HG03520 (cell line): Measurements from ENCODE around the gene FAM168A.
"Not testable (repeated sequence)": the region's sequence is repeated elsewhere in the genome, so short reads cannot be mapped to it uniquely, and the experiment has no call there.

ENCODE experiments used
- ATAC-seq: cut with Tn5 transposase; IDR thresholded peaks from one replicate; pipeline ENCODE4 v1.9.1; 2021; ENCODE audit warnings: mild to moderate bottlenecking, moderate library complexity; ENCODE audit not compliant: unreplicated experiment

The FAM168A gene

DNA sequence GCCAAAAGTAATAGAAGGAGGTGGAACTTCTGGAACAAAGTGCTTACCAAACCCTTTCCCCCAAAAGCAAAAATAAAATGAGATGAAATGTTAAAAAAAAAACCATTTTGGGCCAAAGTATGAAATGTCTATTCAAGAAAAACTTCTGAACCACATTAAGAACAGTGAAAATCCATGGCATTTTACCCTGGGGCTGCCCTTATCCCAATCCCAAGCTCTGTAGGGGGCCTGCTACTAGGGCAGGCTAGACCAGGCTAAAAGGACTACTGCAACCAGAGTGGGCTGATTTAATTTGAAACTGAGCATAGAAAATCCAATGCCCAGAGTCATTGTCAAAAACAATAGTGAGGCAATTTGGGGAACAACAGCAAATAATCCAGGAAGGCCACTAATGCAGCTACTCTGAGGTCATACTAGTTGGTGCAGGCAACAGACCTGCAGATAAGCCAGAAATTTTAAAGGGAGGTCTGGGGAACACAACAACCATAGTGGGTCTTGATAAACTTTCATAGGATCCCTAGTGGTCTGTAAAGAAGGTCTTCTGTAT, 122.3 kb downstream of the FAM168A start:
- ATAC-seq: no peak

DNA sequence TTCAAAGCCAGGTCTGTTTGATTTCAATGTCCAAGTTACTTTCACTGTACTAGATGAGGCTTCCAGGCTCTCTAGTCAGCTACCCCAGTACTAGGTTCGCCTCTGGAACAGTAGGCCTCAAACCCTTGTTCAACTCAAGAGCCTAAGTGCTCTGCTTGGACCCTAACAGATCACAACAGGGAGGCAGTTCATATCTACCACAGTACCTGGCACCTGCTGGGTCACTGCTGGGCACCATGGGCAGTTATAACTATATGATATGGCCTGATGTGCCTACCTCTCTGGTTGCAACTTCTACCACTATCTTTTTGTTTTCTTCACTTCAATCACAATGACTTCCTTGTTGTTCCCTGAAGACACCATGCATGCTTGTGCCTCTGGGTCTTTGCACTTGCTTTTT, 124.7 kb downstream of the FAM168A start:
- no peak for ATAC-seq

DNA sequence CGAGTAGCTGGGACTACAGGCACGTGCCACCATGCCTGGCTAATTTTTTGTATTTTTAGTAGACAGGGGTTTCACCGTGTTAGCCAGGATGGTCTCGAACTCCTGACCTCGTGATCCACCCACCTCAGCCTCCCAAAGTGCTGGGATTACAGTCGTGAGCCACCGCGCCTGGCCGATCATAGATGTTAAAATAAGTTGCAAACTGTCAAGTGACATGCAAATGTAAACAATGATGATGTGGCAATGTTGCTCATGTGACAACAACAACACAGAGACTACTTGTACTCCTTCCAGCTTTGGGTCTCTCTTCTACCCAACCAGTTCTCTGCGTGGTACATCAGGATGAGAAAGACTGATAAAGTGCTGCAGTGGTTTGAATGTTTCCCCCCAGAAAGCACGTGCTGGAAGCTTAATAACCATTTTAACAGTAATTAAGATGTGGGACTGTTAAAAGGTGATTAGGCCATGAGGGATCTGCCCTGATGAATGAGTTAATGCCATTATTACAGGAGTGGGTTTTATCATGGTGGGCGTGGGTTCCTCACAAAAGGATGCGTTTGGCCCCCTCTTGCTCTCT, 127.8 kb downstream of the FAM168A start:
- not testable (repeated sequence) for ATAC-seq

DNA sequence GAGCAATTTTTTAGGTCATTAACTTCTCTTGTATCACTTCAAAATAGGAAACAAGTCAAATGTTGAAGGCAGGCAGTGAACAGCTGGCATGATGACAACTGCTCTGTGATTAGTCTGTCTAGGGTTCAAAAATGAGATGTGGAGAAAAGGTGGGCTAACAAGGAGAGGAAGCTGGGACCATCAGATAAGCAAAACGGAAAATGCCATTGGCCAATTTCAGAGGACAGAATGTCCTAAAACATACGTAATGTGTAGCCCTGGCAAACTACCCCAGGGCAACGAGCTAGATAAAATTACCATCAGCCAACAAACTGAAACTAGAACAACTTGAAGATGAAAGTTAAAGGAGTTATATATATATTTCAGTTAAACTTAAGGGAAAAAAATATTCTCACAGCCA, 128.5 kb downstream of the FAM168A start:
- ATAC-seq: no peak

DNA sequence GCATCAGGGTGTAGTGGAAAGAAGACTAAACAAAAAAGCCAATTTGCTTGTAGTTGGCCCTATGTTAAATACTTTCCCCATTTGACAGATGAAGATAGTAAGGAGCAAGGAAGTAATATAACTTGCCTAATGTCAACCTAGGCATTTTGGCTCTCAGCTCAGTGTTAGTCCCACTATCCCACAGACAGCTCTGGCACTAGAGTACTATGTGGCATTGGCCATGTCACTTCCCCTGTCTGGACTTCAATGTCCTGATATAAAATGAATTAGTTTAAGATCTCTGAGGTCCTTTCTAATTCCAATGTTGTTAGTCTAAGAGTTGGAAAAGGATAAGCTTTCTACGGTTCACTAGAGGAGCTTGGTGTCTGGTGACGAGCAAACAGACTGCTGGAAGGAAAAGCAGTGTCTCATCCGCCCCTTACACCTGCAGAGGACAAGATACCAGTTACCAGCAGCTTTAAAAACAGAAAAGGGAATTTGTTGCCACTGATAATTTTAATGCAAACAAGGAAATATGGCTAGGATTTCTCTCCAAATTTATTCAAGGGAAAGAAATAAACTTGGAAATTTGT, 129.2 kb downstream of the FAM168A start:
- no peak for ATAC-seq

DNA sequence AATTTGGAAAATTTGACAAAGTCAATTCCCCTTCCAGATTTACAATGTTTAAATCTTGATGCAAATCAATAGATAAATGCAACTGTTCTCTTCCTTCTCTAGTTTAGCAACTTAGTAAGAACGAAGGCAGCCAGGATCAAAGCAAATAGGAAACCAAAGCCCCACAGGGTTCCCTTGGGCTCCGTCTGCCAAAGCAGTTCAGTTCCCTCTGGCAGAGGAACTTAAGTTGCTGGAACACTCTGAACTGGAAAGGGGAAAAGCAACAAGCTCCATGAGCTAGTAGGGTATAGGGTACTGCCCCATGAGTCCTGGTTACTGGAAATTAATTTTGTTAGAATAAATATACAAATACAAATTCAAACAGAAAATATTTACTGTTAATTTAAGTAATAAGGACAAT, 130.4 kb downstream of the FAM168A start:
- ATAC-seq: no peak

DNA sequence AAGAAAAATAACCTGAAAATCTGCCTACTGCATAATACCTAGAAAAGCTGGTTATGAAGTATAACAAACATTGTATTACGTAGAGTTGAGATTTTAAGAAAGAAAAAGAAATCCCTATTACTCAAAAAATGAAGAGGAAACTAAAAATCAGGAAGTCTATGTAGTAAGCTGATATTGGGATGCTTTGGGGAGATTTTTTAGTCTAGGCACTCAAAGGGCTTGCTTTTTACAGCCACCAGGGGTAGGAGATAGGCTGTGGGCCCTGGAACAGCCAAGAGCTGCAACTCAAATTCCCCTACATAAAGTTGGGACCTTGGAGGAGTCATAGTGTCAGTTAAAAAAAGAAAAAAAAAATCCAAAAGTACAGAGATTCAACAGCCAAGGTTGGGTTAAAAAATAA, 131.3 kb downstream of the FAM168A start:
- no peak for ATAC-seq

DNA sequence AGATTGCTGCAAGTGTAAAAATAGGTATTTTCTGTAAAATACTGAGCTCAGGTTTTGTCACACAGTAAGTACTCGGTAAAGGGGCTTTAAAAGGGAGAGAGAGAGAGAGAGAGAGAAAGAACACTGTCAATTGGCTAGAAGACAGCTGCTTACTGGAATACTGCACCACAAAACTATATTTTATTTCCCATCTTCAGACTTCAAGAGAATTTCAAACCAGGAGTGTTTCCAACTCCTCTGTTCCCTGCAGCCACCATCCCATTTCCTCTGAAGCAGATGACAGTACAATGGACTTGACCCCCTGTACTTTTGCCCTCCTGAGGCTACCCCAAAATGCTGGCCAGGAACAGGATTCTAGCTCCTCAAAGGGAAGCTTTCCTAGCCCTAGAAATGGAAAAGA, 132.0 kb downstream of the FAM168A start:
- no peak for ATAC-seq

DNA sequence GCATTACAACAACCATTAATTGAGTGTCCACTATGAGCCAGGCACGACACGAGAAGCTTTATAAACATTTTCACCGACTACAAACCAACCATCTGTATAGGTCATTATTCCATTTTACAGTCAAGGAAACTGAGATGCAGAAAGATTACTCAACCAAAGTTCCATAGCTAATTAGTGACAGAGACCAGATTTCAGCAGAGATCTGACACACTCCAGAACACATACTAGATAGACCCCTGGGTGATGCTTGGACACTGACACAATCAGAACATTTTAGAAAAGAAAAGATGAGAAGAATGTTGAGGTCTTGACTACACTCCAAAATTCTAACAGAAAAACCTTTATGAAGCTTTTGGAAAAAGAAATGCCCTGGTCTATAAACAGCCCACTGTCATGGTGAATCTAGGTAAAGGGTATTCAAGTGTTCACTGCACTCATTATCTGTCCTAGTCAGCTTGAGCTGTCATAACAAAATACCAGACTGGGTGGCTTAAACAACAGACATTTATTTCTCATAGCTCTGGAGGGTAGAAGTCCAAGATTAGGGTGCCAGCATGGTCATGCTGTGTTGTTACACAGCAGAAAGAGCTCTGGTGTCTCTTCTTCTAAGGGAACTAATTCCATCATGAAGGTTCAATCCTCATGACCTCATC, 132.8 kb downstream of the FAM168A start:
- ATAC-seq: no peak

DNA sequence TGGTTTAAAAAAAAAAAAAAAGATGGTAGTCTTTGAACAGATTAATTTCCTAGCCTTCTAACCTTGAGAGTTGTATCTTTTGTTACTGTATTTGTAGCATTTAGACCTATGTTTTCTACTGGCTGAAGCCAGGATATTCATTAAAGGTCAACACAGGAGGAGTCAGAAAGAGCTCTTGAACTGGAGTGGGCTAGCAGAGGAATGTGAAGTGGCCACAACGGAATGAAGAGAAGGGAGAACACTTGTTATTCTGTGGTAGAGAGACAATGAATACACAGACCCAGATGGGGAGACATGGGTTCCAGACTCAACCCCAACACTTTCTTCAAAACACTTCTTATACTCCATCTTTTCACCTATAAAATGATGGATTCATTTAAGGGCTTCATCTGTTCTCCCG, 133.6 kb downstream of the FAM168A start:
- ATAC-seq: no peak

DNA sequence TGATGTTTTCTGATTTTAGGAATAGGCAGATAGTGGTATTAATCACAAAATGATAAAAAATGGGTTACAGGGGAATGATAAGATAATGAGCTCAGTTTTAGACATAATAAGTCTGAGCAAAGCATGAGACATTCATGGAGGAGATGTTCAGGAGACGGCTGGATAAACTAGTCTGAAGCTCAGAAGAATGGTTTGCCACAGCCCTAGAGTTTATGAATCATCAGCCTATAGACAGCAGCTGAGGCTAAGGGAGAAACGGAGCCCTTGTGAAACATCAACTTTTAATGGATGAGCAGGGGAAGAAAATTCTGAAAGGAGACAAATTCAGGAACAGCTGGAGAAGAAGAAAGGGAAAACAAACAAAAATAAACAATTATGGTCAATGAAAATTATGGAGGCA, 134.6 kb downstream of the FAM168A start:
- ATAC-seq: no peak

DNA sequence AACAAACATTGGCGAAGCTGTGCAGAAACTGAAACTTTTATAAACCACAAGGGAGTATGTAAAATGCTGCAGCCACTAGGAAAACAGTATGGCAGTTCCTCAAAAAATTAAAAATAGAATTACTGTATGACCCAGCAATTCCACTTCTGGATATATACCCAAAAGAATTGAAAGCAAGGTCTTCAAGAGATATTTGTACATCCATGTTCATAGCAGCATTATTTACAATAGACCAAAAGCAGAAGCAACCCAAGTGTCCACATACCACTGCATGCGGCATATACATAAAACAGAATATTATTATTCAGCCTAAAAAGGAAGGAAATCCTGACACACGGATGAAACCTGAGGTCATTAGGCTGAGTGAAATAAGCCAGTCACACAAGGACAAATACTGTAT, 135.9 kb downstream of the FAM168A start:
- ATAC-seq: no peak

DNA sequence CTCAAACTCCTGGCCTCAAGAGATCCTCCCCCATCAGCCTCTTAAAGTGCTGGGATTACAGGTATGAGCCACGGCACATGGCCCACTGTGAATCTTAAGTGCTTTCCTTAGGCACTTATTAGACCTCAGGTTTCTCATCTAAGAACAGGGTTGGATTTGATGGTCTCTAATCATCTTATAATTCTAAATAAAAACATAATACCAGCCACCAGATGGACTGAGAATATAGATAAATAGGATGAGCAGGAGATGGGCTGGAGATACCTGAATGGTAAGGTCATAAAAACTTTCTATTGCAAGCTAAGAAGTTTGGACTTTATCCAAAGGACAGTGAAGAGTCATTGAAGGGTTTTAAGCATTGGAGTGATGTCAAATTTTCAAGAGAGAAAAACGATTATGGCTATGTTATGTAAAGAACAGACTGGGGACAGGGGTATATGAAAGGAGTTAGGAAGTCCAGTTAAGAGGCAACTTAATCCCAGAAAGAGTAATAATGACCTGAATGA, 136.5 kb downstream of the FAM168A start:
- no peak for ATAC-seq

DNA sequence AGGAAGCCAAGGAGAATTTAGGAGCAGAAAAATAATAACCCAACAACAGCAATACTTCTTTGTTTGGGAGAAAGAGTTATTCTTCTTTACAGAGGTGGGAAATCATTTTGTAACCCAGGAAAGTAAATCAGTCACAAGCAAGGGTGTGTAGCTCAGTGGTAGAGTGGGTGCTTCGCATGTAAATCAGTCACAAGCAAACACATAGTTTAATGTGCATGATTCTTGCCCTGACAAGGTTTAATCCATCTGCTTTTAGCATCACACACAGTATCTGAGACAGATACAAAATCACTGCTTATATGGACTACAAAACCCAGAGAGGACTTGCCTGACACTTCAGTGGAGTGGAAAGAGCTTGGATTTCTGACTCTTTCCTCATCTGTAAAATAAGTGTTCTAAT, 139.7 kb downstream of the FAM168A start:
- ATAC-seq: no peak

DNA sequence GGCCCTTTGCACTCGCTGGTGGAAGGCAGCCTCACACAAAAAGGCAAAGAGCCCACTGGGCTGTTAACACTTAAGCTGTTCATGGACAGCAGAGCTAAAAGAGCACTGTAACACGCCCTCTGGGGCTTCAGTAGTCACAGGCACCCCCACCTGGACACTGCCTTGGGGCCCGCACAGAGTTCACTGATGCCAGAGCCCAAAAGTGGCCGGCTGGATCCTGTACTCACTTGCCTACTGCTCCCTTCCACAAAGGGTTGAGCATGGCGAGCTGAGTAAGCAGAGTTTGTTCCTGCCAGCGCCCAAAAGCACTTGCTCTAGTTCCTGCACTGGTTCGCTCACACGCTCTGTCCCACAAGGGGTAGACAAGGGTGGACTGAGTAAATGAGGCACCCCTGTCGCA, 142.9 kb downstream of the FAM168A start:
- no peak for ATAC-seq

DNA sequence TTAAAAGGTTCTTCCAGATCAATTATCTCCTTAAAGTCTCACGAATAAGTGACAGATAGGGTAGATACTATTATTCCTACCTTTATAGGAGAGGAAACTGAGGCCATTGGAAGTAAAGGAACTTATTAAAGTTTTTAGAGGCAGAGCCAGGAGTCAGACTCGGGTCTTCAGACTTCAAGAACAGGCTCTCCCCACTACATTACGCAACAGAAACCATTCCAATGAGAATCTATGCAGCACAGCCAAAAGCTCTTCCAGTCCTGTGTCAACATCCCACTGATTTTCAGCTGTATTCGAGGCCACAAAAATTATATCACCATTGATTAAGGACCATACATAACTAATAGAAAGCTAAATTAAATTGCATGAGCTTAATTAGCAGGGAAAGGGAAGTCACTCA, 144.3 kb downstream of the FAM168A start:
- ATAC-seq: no peak

DNA sequence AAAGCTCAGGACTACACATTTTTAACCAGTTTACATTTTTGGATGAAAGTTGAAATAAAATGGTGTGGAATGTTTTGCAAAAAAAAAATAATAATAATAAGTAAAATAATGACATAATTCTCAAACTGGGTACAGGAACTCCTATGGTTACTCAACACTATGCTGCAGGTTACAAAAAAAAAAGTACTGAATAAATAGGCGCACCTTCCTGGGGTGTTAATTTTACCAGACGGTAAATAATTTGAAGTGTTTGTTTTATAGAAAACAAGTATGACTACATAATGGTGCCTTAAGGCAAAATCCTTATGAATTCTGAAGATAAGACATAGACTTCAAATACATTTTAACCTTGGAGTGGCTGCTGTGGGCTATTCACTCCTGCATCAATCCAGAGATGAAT, 145.2 kb downstream of the FAM168A start:
- ATAC-seq: no peak

DNA sequence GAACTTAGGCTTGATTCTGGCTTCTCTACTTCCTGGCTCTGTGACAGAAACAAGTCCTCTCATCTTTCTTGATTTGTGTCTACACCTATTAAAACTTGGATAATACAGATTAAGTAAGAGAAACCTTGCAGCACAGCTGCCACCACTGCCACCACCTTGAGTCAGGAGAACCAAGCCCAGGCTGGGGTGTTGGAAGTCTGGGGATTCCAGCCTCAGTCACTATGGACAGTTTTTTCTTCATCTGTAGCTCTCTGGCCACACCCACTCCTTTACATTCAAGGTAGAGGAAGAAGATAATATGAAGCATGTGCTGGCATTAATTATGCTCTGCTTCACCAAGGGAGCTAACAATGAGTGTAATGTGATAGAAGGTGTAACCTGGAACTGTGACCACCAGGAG, 146.0 kb downstream of the FAM168A start:
- no peak for ATAC-seq

DNA sequence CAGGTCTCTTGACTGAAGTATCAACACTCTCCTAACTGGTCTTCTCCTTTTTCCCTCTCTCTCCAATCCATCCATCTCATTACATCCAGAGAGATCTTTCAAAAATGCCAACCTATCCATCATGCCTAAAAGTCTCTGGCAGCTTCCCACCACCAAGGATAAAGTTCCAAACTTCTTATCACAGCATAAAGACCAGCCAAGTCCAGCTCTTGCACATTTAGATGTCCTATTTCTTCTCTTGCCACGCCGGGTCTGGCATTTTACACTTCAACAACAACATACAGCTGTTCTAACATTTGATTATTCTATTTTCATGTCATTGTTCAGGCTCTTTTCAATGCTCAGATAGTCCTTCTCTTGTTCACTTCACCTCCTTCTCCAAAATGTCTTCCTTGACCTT, 151.1 kb downstream of the FAM168A start:
- no peak for ATAC-seq

DNA sequence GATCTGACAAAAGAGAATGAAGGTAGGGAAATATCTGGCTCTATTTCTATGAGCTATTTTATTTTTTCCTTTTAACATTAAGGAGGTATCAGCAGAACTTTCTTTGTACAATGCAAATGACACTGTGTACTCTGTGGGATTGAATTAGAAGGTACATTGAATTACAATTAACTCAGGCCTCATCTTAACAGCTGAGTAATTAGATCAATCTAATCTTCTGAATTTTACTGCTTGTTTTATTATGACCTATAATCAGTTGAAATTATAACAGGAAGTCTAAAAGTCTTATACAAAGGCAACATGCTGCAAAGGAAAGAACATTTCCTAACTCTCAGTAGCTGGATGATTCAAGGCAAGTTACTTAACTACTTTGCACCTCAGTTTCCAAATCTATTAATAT, 151.9 kb downstream of the FAM168A start:
- ATAC-seq: no peak

DNA sequence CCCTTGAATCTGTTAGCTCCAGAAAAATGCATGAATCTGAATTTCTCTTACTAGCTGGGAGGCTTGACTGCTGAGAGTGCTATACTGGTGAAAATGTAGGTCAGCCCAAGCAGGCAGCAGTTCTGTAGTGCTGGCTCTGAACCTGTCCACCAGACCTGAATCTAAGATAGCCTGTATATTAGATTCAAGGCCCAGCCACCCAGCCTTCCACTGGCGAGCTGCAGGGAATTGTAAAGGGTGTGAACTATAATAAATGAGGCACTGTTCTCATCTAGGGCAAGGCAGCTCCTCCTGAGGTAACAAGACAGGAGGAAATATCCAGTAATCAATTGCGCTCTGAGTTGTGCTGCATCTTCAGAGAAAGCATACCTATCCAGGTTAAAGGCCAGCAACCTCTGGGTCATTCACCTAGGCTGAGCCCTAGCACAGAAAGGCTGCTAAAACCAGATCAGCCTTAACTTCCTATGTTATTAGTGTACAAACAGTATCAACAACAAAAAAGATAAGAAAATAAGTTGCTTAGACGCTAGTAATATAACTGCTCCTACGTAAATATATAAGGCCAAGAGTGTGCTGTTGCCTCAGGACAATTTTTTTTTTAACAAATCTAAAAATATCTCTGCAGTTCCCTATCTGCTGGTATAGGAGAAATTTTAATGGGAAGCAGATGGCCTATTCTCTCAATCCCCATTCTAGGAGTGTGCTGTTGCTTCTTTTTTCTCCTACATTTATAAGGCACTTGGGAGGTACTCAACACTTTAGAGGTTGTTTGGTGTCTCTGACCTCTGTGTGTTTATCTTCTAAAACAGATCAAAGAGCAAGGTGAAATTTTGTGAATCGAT, 158.7 kb downstream of the FAM168A start:
- ATAC-seq: no peak
